ENCODE results near the gene CORO2A. TPM values are rescaled to one million over a fixed set of nuclear protein-coding genes. Genes with fewer than 3 reads are reported as not detected.
"Not testable (repeated sequence)": the region's sequence is repeated elsewhere in the genome, so short reads cannot be mapped to it uniquely, and the experiment has no call there.

CORO2A gene
- total RNA-seq, 3 donors from 2014 or later, result 1.4 to 7.2 (median 7.2) TPM

DNA sequence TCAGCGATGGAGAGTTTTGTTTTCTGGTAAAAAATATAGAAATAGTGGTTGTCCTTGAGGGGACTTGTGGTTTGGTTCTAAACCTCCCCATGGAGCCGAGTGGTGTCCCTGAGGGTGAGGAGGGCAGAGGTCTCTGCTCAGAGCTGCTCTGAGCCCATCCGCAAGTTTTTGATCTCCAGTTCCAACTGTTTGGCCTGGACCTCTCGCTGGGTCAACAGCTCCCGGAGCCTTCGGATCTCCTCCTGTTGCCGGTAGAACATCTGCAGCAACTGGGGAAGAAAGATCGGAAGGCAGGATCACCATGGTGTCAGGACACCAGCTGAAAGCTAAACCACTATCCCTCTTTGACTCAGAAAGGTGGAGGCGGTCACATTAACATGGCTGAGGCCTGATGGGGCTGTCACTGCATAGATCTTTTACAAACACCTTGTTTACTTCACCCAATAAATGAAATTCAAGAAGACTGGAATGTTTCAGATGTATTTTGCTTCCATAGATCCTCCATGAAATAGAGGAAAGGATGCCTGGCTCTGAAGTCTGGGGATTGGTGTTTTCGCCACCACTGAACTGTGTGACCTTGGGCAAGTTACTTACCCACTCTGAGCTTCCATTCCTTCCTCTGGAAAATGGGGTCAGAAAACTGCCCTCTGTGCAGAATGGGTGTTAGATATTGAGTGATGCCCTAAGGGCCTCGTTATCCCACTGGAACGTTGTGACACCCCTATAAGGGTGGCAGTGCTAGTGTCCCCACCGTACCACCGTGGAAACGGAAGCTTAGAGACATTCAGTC, 67.6 kb downstream of the CORO2A start:
- Histone ChIP-seq H3K27me3 (no peaks in the 10 kb centered on the region), H3K27ac (no peak overlapping the region), H3K4me3 (no peak overlapping the region), H3K4me1 (peaks cover 0 to 4% of the 10 kb centered on the region in 2 donors), H3K36me3 (no peaks in the 10 kb centered on the region), H3K9me3 (no peaks in the 10 kb centered on the region)
- TF ChIP-seq POLR2A (IDR thresholded peaks at IDR 0.05), result no peak
- TF ChIP-seq CTCF (IDR thresholded peaks at IDR 0.05), result no peak
- TF ChIP-seq POLR2AphosphoS5 (IDR thresholded peaks at IDR 0.05), result no peak
- intact Hi-C loops (cut with DNase I; ENCODE audit: low total_unique reads), result no loop called here
- DNase-seq (ENCODE audit: low spot score in 2 of 2), result no peak

GRCh38 chr9:98124091-98124490, 68.3 kb downstream of the CORO2A start:
- H3K27ac ChIP-seq; H3K4me1 ChIP-seq; intact Hi-C loops (cut with DNase I; ENCODE audit: low total_unique reads); H3K27me3 ChIP-seq; DNase-seq (ENCODE audit: low spot score in 2 of 2); H3K4me3 ChIP-seq; H3K9me3 ChIP-seq; H3K36me3 ChIP-seq: not testable (repeated sequence)

GRCh38 chr9:98121058-98121457, 71.4 kb downstream of the CORO2A start:
- TF ChIP-seq POLR2A (IDR thresholded peaks at IDR 0.05) (no peak), CTCF (IDR thresholded peaks at IDR 0.05) (peak in 2 of 3 donors; percentile 15 to 37), POLR2AphosphoS5 (IDR thresholded peaks at IDR 0.05) (peak in 1 of 3 donors; percentile 25)
- Histone ChIP-seq H3K4me3 (no peak overlapping the region), H3K9me3 (no peaks in the 10 kb centered on the region), H3K4me1 (peaks cover 0 to 4% of the 10 kb centered on the region in 2 donors), H3K27me3 (no peaks in the 10 kb centered on the region), H3K36me3 (no peaks in the 10 kb centered on the region), H3K27ac (peak overlapping the region in 1 of 2 donors; percentile 74)
- intact Hi-C loops (cut with DNase I; ENCODE audit: low total_unique reads), result no loop called here
- peak in 1 of 2 donors; percentile 71 for DNase-seq (ENCODE audit: low spot score in 2 of 2)

- Histone ChIP-seq H3K4me1 (peaks cover 0 to 4% of the 10 kb centered on the region in 2 donors), H3K27ac (peak overlapping the region; percentile 65 to 74), H3K9me3 (no peaks in the 10 kb centered on the region), H3K36me3 (no peaks in the 10 kb centered on the region), H3K4me3 (no peak overlapping the region), H3K27me3 (no peaks in the 10 kb centered on the region)
- TF ChIP-seq CTCF (IDR thresholded peaks at IDR 0.05) (no peak), POLR2AphosphoS5 (IDR thresholded peaks at IDR 0.05) (no peak), POLR2A (IDR thresholded peaks at IDR 0.05) (no peak)
- DNase-seq (ENCODE audit: low spot score in 2 of 2), result no peak
- intact Hi-C loops (cut with DNase I; ENCODE audit: low total_unique reads), result no loop called here
Measured at GRCh38 chr9:98120476-98120875, 72.0 kb downstream of the CORO2A start.

- TF ChIP-seq POLR2AphosphoS5 (IDR thresholded peaks at IDR 0.05), result no peak
- TF ChIP-seq CTCF (IDR thresholded peaks at IDR 0.05), result no peak
- no peak for TF ChIP-seq POLR2A (IDR thresholded peaks at IDR 0.05)
- Histone ChIP-seq H3K9me3 (no peaks in the 10 kb centered on the region), H3K27me3 (no peaks in the 10 kb centered on the region), H3K4me1 (peaks cover 0 to 4% of the 10 kb centered on the region in 2 donors), H3K4me3 (peak within 1 kb of the TSS; percentile 48 to 89 (median 82)), H3K27ac (peak within 1 kb of the TSS; percentile 81 to 89), H3K36me3 (no peaks in the 10 kb centered on the region)
- intact Hi-C loops (cut with DNase I; ENCODE audit: low total_unique reads), result no loop called here
- DNase-seq (ENCODE audit: low spot score in 2 of 2), result peak in 1 of 2 donors; percentile 29
Measured at GRCh38 chr9:98118640-98119601, 73.5 kb downstream of the CORO2A start, which contains the start of gene TRIM14. Gene TRIM14 (minus strand): TSS chr9:98119222. CDS start chr9:98119188, 34 bp downstream.
